ENCODE data around the gene RNASEH2B. TPM values are rescaled to one million over a fixed set of nuclear protein-coding genes. Genes with fewer than 3 reads are reported as not detected.

Gene RNASEH2B
- total and polyA plus RNA-seq, 2 of the 13 experiments (the other 11 are each of a cell fraction or from before 2014, with no cell fraction given), result 17.2 to 55.4 TPM

GRCh38 chr13:50940509-50940908 lies 30.9 kb downstream of the RNASEH2B start:
- 8% methylated on average over 2 of the region's 2 CpGs for WGBS (ENCODE audit: low lambda C conversion rate)
- no peaks in the 10 kb centered on the region for H3K27me3 ChIP-seq (ENCODE audit: control insufficient read depth in 1 of 2, insufficient read depth in 2 of 2, low read length in 2 of 2)
- ATAC-seq (peak; percentile 86), DNase-seq (ENCODE audit: low spot score) (peak; percentile 74), FAIRE-seq (peak; percentile 65)
- H3K4me3 ChIP-seq (replicated peaks in 1 of 3; ENCODE audit: insufficient read depth in 1 of 3, low read depth in 2 of 3, low read length in 3 of 3), result no peak overlapping the region
- H2AFZ ChIP-seq (ENCODE audit: low read length), result no peak overlapping the region
- in situ Hi-C loops (cut with HindIII; ENCODE audit: extremely low pct_ligation_motif_present, low pct_unique_long_range_greater_than_20kb) (no loop called here), intact Hi-C loops (cut with micrococcal nuclease; ENCODE audit: unreplicated experiment) (no loop called here)
- no peak overlapping the region for H3K4me2 ChIP-seq (ENCODE audit: low read depth, low read length)
- ChIA-PET POLR2A (no interaction called here), CTCF (ENCODE audit: low intra/inter-chr PET ratio, low total read pairs) (no interaction called here)
- BruUV-seq (replicated peaks), result no TSS peak
- H3K36me3 ChIP-seq (replicated peaks in 1 of 2; ENCODE audit: control insufficient read depth in 1 of 2, insufficient read depth in 2 of 2, low read length in 2 of 2), result peaks cover 0 to 10% of the 10 kb centered on the region in 2 experiments; a peak in 3 of 5 replicates
- no peak overlapping the region for H3K9ac ChIP-seq (ENCODE audit: insufficient read depth, low read depth, low read length)
- H3K79me2 ChIP-seq (ENCODE audit: insufficient read depth, low read length), result no peaks in the 10 kb centered on the region
- no peaks in the 10 kb centered on the region for H4K20me1 ChIP-seq (ENCODE audit: insufficient read depth, low read length)
- H3K9me3 ChIP-seq (ENCODE audit: low read length), result peaks cover 6% of the 10 kb centered on the region
- H3K4me1 ChIP-seq (ENCODE audit: insufficient read depth, low read length), result peaks cover 14% of the 10 kb centered on the region
- no peak overlapping the region for H3K27ac ChIP-seq (ENCODE audit: extremely low read length, insufficient read depth, low read length)
- TF ChIP-seq ZKSCAN8 (CRISPR knock-in tag; IDR thresholded peaks at IDR 0.05; ENCODE audit: borderline replicate concordance) (no peak), PAF1 (CRISPR knock-in tag; IDR thresholded peaks at IDR 0.05) (no peak), CTCF (CRISPR knock-in tag; IDR thresholded peaks at IDR 0.05) (no peak), NR2F2 (IDR thresholded peaks at IDR 0.05; ENCODE audit: borderline replicate concordance, low read depth) (no peak), SP1 (IDR thresholded peaks at IDR 0.05) (no peak), SP1 (CRISPR knock-in tag; IDR thresholded peaks at IDR 0.05) (no peak), ZNF776 (CRISPR knock-in tag; IDR thresholded peaks at IDR 0.05) (no peak), ZNF790 (CRISPR knock-in tag; IDR thresholded peaks at IDR 0.05; ENCODE audit: borderline replicate concordance) (no peak), PHB2 (IDR thresholded peaks at IDR 0.05; ENCODE audit: partially characterized antibody) (no peak), ZHX2 (IDR thresholded peaks at IDR 0.05; ENCODE audit: low read depth) (no peak), ZHX2 (CRISPR knock-in tag; IDR thresholded peaks at IDR 0.05; ENCODE audit: borderline replicate concordance) (no peak), ZNF549 (CRISPR knock-in tag; IDR thresholded peaks at IDR 0.05) (no peak), ZNF720 (CRISPR knock-in tag; IDR thresholded peaks at IDR 0.05) (no peak), SP5 (CRISPR knock-in tag; IDR thresholded peaks at IDR 0.05; ENCODE audit: borderline replicate concordance, low read depth) (peak; percentile 58; the same call in 1 of the 2 replicates), ZBTB33 (CRISPR knock-in tag; IDR thresholded peaks at IDR 0.05) (no peak), STAG1 (CRISPR knock-in tag; IDR thresholded peaks at IDR 0.05) (no peak), TCF7 (IDR thresholded peaks at IDR 0.05; ENCODE audit: low read depth) (peak; percentile 86)
